ENCODE measurements around the gene HEY2. TPM values are rescaled to one million over a fixed set of nuclear protein-coding genes. Genes with fewer than 3 reads are reported as not detected.

HEY2 gene
- total RNA-seq, 1 experiment from 2014 or later = not detected

GRCh38 chr6:125787791-125788190 lies 38.4 kb downstream of the HEY2 start:
- H3K4me3 ChIP-seq (ENCODE audit: low read depth in 2 of 2, low read length in 2 of 2) = no peak overlapping the region
- CTCF ChIA-PET = interaction anchor here (0.6 kb wide), 1 partner anchor 616 kb away, joined by 8 read pairs; no protein-coding TSS in a partner anchor
- POLR2A ChIA-PET = no interaction called here
- DNase-seq (ENCODE audit: low read depth, low spot score) = no peak
- peak; percentile 44; the same call in 1 of the 2 replicates for TF ChIP-seq CTCF (IDR thresholded peaks at IDR 0.05)
- no peak for TF ChIP-seq SIN3A (IDR thresholded peaks at IDR 0.05; ENCODE audit: borderline replicate concordance, insufficient read depth, low read depth, low read length)
- in situ Hi-C loops (cut with HindIII; ENCODE audit: low pct_unique_long_range_greater_than_20kb, low sequenced_read_pairs) = no loop called here
- intact Hi-C loops (cut with micrococcal nuclease; ENCODE audit: unreplicated experiment) = no loop called here
- no peaks in the 10 kb centered on the region for H3K9me3 ChIP-seq (ENCODE audit: control insufficient read depth, insufficient read depth, low read depth, low read length)
- H3K36me3 ChIP-seq (ENCODE audit: control insufficient read depth, insufficient read depth, low read length) = no peaks in the 10 kb centered on the region; the same call in 1 of the 2 replicates
- peaks cover 24% of the 10 kb centered on the region for H3K4me1 ChIP-seq (ENCODE audit: control insufficient read depth, insufficient read depth, low read length)
- H3K27ac ChIP-seq (ENCODE audit: low read length) = no peak overlapping the region
- no peak for ATAC-seq
- H3K27me3 ChIP-seq (ENCODE audit: control insufficient read depth, insufficient read depth, low read length) = no peaks in the 10 kb centered on the region
- BruUV-seq (replicated peaks) = no TSS peak

GRCh38 chr6:125789167-125789566 lies 39.7 kb downstream of the HEY2 start:
- H3K9me3 ChIP-seq (ENCODE audit: control insufficient read depth, insufficient read depth, low read depth, low read length) = no peaks in the 10 kb centered on the region
- intact Hi-C loops (cut with micrococcal nuclease; ENCODE audit: unreplicated experiment) (no loop called here), in situ Hi-C loops (cut with HindIII; ENCODE audit: low pct_unique_long_range_greater_than_20kb, low sequenced_read_pairs) (no loop called here)
- DNase-seq (ENCODE audit: low read depth, low spot score) (no peak), ATAC-seq (no peak)
- H3K36me3 ChIP-seq (ENCODE audit: control insufficient read depth, insufficient read depth, low read length) = no peaks in the 10 kb centered on the region; the same call in 1 of the 2 replicates
- peaks cover 35% of the 10 kb centered on the region for H3K4me1 ChIP-seq (ENCODE audit: control insufficient read depth, insufficient read depth, low read length)
- H3K27me3 ChIP-seq (ENCODE audit: control insufficient read depth, insufficient read depth, low read length) = no peaks in the 10 kb centered on the region
- H3K27ac ChIP-seq (ENCODE audit: low read length) = peak overlapping the region; percentile 98
- BruUV-seq (replicated peaks) = TSS peak; percentile 63
- peak overlapping the region in 1 of 2 experiments; percentile 96; a peak in 1 of 4 replicates for H3K4me3 ChIP-seq (ENCODE audit: low read depth in 2 of 2, low read length in 2 of 2)
- CTCF ChIA-PET = interaction anchor here (0.9 kb wide), 1 partner anchor 167 kb away, joined by 5 read pairs; the partner anchor contains the start of gene HINT3
- TF ChIP-seq REST (IDR thresholded peaks at IDR 0.05; ENCODE audit: insufficient read depth in 1 of 2, low read depth in 2 of 2, low read length in 1 of 2) = no peak
- POLR2A ChIA-PET = interaction anchor here (0.6 to 1.5 kb wide), 2 partner anchors 8 to 155 kb away, joined by 3 to 8 read pairs; no protein-coding TSS in a partner anchor

- ChIA-PET POLR2A (interaction anchor here (0.6 to 1.5 kb wide), 5 partner anchors 9 to 1597 kb away, joined by 3 to 8 read pairs (median 3); no protein-coding TSS in a partner anchor), CTCF (interaction anchor here (0.6 to 3.0 kb wide), 9 partner anchors 9 to 701 kb away, joined by 3 to 14 read pairs (median 5); partner anchors contain the start of gene HINT3)
- no peak; the same call in 1 of the 2 replicates for TF ChIP-seq POLR2AphosphoS5 (IDR thresholded peaks at IDR 0.05; ENCODE audit: low read depth, low read length)
- no peak for TF ChIP-seq TCF7L2 (IDR thresholded peaks at IDR 0.05; ENCODE audit: low read depth, low read length)
- TF ChIP-seq CTCF (IDR thresholded peaks at IDR 0.05) = no peak
- no peak for TF ChIP-seq REST (IDR thresholded peaks at IDR 0.05; ENCODE audit: insufficient read depth in 1 of 2, low read depth in 2 of 2, low read length in 1 of 2)
- TF ChIP-seq SIN3A (IDR thresholded peaks at IDR 0.05; ENCODE audit: borderline replicate concordance, insufficient read depth, low read depth, low read length) = no peak
- no TSS peak for BruUV-seq (replicated peaks)
- Histone ChIP-seq H3K27me3 (ENCODE audit: control insufficient read depth, insufficient read depth, low read length) (no peaks in the 10 kb centered on the region), H3K36me3 (ENCODE audit: control insufficient read depth, insufficient read depth, low read length) (no peaks in the 10 kb centered on the region; the same call in 1 of the 2 replicates), H3K4me1 (ENCODE audit: control insufficient read depth, insufficient read depth, low read length) (peaks cover 39% of the 10 kb centered on the region), H3K27ac (ENCODE audit: low read length) (peak overlapping the region; percentile 98), H3K4me3 (ENCODE audit: low read depth in 2 of 2, low read length in 2 of 2) (peak overlapping the region; percentile 75 to 96), H3K9me3 (ENCODE audit: control insufficient read depth, insufficient read depth, low read depth, low read length) (no peaks in the 10 kb centered on the region)
- ATAC-seq (peak; percentile 37), DNase-seq (ENCODE audit: low read depth, low spot score) (peak; percentile 53)
- intact Hi-C loops (cut with micrococcal nuclease; ENCODE audit: unreplicated experiment) (loop anchor here (2.0 kb wide), 1 partner anchor 63 kb away; no protein-coding TSS in a partner anchor), in situ Hi-C loops (cut with HindIII; ENCODE audit: low pct_unique_long_range_greater_than_20kb, low sequenced_read_pairs) (no loop called here)
Measured at GRCh38 chr6:125789576-125790357, 40.3 kb downstream of the HEY2 start.
